CD1c-positive myeloid dendritic cell (primary cell): ENCODE results near the gene SFTPD.
"Not testable (repeated sequence)": the region's sequence is repeated elsewhere in the genome, so short reads cannot be mapped to it uniquely, and the experiment has no call there.

Experiments used
- DNase-seq: peaks from one replicate; pipeline ENCODE4 v3.0.0-alpha.2; 2016; ENCODE audit errors: extremely low spot score

The SFTPD gene

GRCh38 chr10:79925614-79926013 is 23.3 kb downstream of the SFTPD start:
- DNase-seq: no peak

- no peak for DNase-seq
Measured at GRCh38 chr10:79923669-79924068, 25.2 kb downstream of the SFTPD start.

GRCh38 chr10:79923145-79923544 is 25.8 kb downstream of the SFTPD start:
- no peak for DNase-seq

- DNase-seq: not testable (repeated sequence)
Measured at GRCh38 chr10:79922011-79922412, 26.9 kb downstream of the SFTPD start.

- not testable (repeated sequence) for DNase-seq
Measured at GRCh38 chr10:79915838-79916237, 33.1 kb downstream of the SFTPD start.

- peak; percentile 19 for DNase-seq
Measured at GRCh38 chr10:79914512-79914911, 34.4 kb downstream of the SFTPD start.

- no peak for DNase-seq
Measured at GRCh38 chr10:79910836-79911235, 38.1 kb downstream of the SFTPD start.

GRCh38 chr10:79910344-79910743 is 38.6 kb downstream of the SFTPD start:
- no peak for DNase-seq

GRCh38 chr10:79905322-79906314 is 43.3 kb downstream of the SFTPD start:
- DNase-seq: peak; percentile 14

GRCh38 chr10:79904671-79905321 is 44.1 kb downstream of the SFTPD start:
- DNase-seq: peak; percentile 26

- not testable (repeated sequence) for DNase-seq
Measured at GRCh38 chr10:79901571-79901970, 47.3 kb downstream of the SFTPD start.

GRCh38 chr10:79898597-79899325 is 50.1 kb downstream of the SFTPD start:
- DNase-seq: no peak

GRCh38 chr10:79892896-79893295 is 56.0 kb downstream of the SFTPD start:
- DNase-seq: not testable (repeated sequence)

- DNase-seq: no peak
Measured at GRCh38 chr10:79890469-79890868, 58.4 kb downstream of the SFTPD start.

- peak; percentile 64 for DNase-seq
Measured at GRCh38 chr10:79888984-79889383, 59.9 kb downstream of the SFTPD start.
